NB4 (cell line): Measurements from ENCODE around the gene RAB11B.

Experiments
- CTCF ChIP-seq: IDR thresholded peaks from one replicate; pipeline ENCODE4 v1.5.1; 2012; ENCODE audit warnings: low read depth, low read length
- MAX ChIP-seq: IDR thresholded peaks from 2 replicates; pipeline ENCODE4 v1.6.1; 2011; ENCODE audit warnings: low read depth, low read length
- MYC ChIP-seq: IDR thresholded peaks from 2 replicates; pipeline ENCODE4 v1.6.1; 2011; ENCODE audit warnings: low read depth, low read length

DNA sequence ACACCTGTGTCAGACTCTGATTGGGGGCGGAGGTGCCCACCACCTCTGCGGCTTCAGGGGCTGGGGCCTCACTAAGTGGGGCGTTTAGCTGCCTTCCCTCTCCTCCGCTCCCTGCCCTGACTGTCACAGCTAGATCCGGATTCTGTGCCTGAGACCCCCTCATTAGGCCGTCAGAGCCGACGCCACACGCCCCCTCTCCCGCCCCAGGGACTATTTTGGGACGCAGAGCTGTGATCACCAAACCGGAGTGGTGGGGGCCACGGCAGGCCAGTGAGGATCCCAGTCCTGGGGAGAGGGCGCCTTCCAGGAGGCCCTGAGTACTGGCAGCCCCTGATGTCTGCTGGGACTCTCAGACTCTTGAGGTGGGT, 47.9 kb upstream of the RAB11B start:
- TF ChIP-seq CTCF, result no peak
- TF ChIP-seq MAX, result no peak
- TF ChIP-seq MYC, result no peak
